COLO668 (cell line): ENCODE measurements around the gene GNAS.
"Not testable (repeated sequence)": the region's sequence is repeated elsewhere in the genome, so short reads cannot be mapped to it uniquely, and the experiment has no call there.

ENCODE experiments used
- DNase-seq: peaks from one replicate; lab custom pipeline; 2025; ENCODE audit not compliant: unreplicated experiment; lab: John Stamatoyannopoulos, UW

GNAS gene

GRCh38 chr20:58826271-58826670, 26.2 kb upstream of the GNAS start:
- DNase-seq = no peak

GRCh38 chr20:58828136-58828535, 24.4 kb upstream of the GNAS start:
- DNase-seq = no peak

GRCh38 chr20:58828804-58829203, 23.7 kb upstream of the GNAS start:
- not testable (repeated sequence) for DNase-seq

DNA sequence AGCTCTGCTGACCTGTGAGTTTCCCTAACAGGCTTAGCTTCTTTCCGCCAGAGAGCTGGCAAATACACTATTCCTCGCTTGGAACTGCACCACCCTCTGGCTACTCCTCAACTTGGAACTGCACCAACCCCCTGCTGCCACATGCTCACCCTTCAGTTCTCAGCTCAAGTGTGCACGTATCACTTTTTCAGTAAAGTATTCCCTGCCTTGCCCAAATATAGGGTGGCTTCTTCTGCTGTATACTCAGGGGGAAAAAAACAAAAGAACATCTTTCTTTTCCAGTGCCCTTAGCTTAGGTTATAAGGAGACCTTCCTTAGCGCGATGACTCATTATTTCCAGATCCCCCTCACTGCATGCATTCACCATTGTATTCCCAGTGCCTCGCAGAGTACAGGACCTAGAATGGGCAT, 23.0 kb upstream of the GNAS start:
- no peak for DNase-seq

- DNase-seq = no peak
Observed at GRCh38 chr20:58832457-58832856, 20.1 kb upstream of the GNAS start.

DNA sequence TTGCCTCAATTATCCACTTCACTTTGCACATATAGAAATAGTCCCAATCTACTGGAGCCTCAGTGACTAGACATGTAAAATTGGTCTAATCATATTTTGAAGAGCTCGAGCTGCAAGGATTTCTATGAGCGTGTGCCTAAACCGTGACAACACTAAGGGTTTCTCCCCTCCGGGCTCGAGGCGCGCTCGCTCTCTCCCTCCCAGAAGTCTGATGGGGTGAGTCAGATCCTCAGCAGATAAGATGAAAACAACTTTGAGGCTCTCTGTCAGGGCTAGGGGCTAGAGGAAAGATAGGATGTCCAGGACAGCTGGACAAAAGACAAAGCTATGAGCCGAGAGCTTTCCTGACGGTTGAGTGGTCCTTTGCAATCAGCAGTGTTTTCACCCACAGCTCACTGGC, 18.6 kb upstream of the GNAS start:
- DNase-seq = no peak

- no peak for DNase-seq
Observed at GRCh38 chr20:58835231-58835630, 17.3 kb upstream of the GNAS start.

GRCh38 chr20:58836616-58837204, 15.8 kb upstream of the GNAS start:
- DNase-seq = no peak

DNA sequence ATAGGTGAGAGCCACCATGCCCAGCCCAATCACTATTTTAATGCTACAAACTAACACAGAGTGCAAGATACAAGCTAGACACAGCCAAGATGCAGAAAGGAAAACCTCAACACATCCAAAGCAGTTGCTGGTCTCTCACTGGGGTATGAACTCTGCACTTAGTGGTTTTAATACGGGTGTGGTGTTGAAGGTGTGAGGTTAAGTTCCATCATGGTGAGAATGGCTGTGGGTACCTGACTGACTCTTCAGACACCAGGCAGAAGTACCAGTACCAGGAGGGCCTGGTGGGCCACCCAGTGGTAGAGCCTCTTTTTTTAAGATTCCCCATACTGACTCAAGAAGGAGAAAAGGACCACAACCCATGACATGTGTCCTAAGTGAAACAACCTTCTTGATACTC, 14.8 kb upstream of the GNAS start:
- DNase-seq = no peak

- no peak for DNase-seq
Observed at GRCh38 chr20:58838174-58838573, 14.3 kb upstream of the GNAS start.

DNA sequence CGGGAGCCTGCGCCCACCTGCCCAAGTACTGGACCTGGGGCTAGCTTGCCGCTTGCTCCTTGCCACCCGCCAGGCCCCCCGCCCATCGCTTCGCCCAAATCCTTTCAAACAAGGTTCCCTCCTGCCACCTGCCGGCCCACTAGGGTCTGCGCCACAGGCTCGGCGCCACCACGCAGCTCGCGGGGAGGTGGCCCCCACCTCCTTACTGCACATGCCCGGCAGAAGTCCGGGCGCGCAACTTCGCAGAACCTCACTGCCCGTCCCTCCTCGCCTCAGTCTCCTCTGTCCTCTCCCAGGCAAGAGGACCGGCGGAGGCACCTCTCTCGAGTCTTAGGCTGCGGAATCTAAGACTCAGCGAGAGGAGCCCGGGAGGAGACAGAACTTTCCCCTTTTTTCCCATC, 13.0 kb upstream of the GNAS start:
- peak; percentile 16 for DNase-seq

DNA sequence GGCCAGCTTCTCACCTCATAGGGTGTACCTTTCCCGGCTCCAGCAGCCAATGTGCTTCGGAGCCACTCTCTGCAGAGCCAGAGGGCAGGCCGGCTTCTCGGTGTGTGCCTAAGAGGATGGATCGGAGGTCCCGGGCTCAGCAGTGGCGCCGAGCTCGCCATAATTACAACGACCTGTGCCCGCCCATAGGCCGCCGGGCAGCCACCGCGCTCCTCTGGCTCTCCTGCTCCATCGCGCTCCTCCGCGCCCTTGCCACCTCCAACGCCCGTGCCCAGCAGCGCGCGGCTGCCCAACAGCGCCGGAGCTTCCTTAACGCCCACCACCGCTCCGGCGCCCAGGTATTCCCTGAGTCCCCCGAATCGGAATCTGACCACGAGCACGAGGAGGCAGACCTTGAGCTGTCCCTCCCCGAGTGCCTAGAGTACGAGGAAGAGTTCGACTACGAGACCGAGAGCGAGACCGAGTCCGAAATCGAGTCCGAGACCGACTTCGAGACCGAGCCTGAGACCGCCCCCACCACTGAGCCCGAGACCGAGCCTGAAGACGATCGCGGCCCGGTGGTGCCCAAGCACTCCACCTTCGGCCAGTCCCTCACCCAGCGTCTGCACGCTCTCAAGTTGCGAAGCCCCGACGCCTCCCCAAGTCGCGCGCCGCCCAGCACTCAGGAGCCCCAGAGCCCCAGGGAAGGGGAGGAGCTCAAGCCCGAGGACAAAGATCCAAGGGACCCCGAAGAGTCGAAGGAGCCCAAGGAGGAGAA, 12.3 kb upstream of the GNAS start:
- DNase-seq = no peak

DNA sequence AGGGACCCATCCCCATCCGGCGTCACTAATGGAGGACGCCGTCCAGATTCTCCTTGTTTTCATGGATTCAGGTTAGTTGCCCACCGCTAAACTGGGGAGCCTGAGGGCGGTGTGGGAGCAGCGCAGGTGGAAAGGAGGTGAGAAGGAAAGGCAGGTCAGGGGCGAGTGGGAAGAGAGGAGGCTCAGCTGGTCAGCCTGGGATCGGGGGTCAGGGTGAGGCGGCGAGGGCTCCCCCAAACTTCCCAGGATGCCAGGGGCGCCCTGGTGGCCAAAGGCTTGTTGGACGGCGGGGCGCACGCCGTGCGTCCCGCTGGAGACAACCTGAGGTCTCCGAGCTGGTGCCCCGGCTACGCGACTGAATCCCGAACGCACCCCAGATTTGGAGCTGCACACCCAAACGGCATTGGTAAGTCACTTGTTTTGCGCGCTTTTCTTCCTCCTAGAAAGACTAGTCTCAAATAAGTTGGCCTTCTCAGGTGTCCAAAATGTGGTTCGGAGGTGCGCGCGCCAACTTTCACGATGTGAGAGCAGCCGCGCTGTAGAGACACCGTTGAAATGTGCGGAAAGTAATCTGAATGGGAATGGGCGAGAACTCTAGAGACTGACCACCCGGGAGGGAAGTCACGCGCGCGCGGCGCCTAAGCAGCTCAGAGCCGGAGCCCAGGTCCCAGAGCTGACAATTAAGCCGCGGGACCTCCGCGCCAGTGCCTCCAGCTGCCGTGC, 11.5 kb upstream of the GNAS start:
- no peak for DNase-seq

GRCh38 chr20:58841539-58842264, 10.8 kb upstream of the GNAS start:
- no peak for DNase-seq

DNA sequence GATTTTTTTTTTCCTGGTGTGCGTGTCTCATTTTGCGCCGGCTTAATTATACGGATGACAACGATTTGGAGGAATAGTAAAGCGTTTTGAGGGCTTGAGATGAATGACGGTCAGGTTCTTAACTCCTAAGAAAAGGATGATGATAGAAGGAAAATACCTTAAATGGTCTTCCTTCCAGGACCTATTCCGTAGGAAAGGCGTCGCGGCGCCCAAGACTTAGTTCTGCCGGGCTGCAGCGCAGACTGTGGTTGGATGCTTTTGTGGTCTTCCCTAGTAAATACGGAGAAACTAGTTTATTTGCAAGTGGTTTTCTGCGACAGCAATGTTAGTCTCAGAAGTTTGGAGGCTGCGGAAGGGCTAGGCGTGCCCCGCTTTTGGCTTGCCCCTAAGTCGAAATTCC, 10.2 kb upstream of the GNAS start:
- DNase-seq = no peak

GRCh38 chr20:58843128-58843556, 9.4 kb upstream of the GNAS start:
- no peak for DNase-seq

DNA sequence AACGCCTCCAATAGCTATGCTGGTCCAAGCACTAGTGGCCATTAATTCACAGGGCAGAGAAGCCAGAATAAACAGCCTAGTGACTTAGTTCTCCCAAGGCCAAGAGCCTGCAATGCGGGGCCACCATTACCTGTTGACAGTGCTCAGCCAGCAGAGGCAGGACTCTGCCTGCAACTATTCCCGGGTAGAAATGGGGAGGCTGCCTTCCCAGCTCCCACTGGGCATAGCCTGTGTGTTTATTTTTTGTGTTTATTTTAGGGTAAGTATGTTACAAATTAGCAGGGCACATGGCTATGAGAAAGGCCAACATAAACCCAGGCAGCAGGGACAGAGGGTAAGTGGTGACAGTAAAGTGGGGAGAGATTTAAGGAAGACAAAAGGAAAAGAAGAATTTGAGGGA, 6.8 kb upstream of the GNAS start:
- no peak for DNase-seq

- DNase-seq = no peak
Observed at GRCh38 chr20:58847463-58847862, 5.1 kb upstream of the GNAS start.

DNA sequence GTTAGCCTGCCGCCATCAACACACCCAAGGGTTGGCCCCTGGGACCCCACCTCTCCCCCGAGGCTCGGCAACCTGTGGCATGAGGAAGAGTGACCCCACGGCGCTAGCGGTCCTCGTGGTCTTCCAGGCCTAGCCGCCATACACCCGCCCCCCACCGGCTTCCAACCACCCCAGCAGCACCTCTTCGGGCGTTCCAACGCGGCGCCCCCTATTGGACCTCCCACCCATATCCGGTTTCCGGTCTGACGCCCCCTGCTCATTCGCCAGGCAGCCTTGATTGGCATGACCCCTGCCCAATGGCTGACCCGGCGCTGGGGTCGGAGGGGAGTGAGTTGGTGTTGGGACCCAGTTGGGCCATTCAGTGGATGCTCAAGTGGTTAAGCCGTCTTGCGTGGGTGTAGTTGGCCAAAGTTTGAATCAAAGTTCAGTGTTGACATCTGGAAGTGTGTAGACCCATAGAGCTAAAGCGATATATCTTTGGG, 1.8 kb upstream of the GNAS start, which contains the start of gene GNAS-AS1:
Gene GNAS-AS1 (minus strand): TSS at position 210 of the 482 bp plus-strand sequence.
- DNase-seq = no peak

DNA sequence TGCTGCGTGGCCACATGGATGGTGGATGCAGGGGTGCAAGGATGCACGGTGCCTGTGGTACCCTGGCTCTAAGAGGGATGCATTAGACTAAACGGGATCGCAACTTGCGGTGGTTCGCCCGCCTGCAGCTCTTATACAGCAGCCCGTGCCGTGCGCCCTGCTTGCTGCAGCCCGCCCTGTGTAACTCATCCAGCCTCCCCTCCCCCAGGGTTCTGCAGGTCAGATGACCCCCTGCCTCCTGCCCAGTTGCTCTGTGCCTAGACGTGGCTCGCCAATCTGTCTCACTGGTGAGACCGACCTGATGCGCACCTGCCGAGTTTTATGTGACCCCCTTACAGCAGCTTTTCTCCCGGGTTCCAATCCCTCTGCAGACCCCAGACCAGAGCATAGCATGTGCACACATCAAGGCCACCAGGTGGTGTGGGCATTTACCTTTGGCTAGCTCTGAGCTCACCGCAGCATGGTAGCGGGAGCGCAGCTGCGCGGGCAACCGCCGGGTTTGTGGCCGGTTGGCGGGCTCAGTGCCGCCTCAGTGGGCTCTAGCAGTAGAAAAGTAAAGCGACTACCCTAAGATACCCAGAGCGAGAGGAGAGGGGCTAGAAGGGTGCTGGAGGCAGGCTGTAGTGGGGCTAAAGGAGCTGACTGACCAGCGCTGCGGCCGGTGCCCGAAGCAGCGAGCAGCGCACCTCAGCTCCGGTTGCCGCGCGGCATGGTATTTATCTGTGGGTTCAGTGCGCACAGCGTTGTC, 1.1 kb upstream of the GNAS start:
- DNase-seq = no peak
